GM20431 (cell line): ENCODE measurements around the gene PLCB1.
"Not testable (repeated sequence)": the region's sequence is repeated elsewhere in the genome, so short reads cannot be mapped to it uniquely, and the experiment has no call there.

Experiments used
- in situ Hi-C: fragments of 300-500 bp; cut with MseI, MboI; formaldehyde crosslinking; loops from one replicate; pipeline ENCODE4 v1.15.0; 2020; ENCODE audit warnings: low sequenced_read_pairs; ENCODE audit not compliant: unreplicated experiment

PLCB1 gene

GRCh38 chr20:8131598-8132483 lies at the start of gene PLCB1:
TSS of gene PLCB1 (plus strand) at chr20:8132266. CDS start at chr20:8132652, 386 bp downstream.
- in situ Hi-C loops = loop anchor here (25.0 kb wide), 1 partner anchor 180 kb away; no protein-coding TSS in a partner anchor

DNA sequence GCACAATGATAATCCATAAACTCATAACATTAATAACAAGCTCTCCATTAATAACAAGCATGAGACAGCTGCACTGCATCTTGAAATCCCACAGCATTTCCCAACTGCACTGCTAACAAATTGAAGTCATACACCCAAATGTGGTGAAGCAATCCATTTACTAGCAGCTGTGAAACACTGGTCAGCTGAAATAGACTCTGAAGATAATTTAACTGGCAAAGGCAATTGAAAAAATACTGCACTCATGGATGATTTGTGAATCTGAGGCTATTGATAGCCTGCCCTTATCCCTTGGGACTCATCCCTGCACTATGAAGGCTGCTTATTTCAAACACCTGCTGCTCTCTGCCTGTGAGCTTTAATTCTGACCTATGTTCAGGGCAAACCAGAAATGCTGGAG lies 49.1 kb upstream of the PLCB1 start:
- in situ Hi-C loops = no loop called here

- in situ Hi-C loops = no loop called here
Observed at GRCh38 chr20:8089668-8090067, 42.4 kb upstream of the PLCB1 start.

- in situ Hi-C loops = no loop called here
Observed at GRCh38 chr20:8094415-8094818, 37.6 kb upstream of the PLCB1 start.

DNA sequence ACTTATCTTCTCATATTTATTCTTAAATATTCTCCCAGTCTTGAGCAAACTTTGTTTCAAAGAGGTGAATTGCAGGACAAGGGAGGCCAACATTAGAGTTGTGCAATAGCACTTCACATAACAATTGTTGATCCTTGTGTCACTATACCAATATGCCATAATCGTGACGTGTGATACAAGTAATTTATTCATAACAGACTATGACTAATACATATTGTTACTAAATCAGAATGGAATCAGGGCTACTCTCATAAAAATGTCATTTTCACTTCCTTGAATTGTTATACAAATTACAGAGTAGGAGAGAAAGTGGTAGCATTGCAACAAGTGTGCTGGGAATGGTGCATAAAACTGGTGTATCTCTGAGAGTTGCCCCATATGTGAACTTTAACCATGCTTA lies 37.2 kb upstream of the PLCB1 start:
- in situ Hi-C loops = no loop called here

DNA sequence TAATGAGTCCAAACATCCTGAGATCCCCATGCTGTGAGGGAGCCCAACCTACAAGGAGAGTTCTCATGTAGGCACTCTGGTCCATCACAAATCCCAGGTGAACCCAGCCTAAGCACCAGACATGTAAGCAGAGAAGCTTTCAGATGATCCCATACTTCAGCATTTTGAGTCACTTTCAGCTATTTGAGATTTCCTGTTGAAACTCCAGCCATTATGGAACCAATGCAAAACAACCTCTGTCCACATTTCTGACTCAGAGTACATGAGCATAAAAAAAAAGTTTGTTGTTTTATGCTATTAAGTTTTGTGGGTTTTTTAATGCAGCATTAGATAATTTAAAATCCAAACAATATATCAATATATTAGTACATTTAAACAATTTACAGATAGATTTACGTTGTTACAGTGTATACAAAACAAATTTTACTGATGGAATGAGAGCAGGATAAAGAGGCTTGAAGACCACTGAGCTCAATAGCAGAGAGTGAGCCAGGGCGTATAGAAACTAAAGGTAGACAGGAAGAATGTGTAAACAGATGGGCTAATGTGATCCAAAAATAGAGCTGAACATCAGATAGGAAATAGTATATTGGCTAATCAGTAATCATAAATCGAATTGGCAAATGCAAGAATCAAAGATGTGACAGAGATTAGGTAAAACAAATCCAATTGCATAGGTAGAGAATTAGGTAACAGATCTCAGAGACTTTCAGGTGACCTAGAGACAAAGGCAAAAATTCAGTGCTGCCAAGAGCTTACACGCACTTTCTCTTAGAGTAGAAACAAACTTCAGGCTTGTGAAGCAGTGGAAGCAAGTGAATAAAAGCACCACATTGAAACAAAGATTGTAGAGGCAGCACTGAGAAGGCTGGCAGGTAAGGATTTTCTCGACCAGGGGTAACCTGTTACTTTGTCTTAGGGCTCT lies 36.2 kb upstream of the PLCB1 start:
- in situ Hi-C loops = no loop called here

- in situ Hi-C loops = no loop called here
Observed at GRCh38 chr20:8097307-8097706, 34.8 kb upstream of the PLCB1 start.

- in situ Hi-C loops = no loop called here
Observed at GRCh38 chr20:8104252-8104651, 27.8 kb upstream of the PLCB1 start.

DNA sequence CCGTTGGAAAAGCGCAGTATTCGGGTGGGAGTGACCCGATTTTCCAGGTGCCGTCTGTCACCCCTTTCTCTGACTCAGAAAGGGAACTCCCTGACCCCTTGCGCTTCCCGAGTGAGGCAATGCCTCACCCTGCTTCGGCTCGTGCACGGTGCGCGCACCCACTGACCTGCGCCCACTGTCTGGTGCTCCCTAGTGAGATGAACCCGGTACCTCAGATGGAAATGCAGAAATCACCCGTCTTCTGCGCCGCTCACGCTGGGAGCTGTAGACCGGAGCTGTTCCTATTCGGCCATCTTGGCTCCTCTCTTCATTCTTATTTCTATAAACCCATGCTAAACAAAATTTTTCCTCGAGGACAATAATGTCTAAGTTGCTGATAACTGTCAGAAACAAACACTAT lies 17.5 kb upstream of the PLCB1 start:
- in situ Hi-C loops = not testable (repeated sequence)

DNA sequence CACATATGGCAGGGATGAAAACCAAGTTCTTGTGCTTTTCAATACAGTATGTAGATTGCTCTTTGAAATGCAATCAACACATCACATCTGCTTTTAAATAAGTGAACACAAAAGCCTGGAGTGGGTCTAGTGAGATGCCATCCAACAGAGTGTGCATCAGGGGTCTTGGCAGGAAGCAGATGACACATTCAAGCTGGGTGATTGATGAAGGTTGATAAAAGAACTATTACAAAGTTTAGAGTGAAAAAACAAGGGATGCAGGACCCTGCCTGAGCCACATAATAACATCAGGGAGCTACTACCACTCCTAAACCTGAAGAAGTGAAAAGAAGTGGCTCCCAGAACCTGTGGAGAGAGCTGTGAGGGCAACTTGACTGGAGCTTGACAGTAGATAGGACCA lies 16.6 kb upstream of the PLCB1 start:
- in situ Hi-C loops = no loop called here

DNA sequence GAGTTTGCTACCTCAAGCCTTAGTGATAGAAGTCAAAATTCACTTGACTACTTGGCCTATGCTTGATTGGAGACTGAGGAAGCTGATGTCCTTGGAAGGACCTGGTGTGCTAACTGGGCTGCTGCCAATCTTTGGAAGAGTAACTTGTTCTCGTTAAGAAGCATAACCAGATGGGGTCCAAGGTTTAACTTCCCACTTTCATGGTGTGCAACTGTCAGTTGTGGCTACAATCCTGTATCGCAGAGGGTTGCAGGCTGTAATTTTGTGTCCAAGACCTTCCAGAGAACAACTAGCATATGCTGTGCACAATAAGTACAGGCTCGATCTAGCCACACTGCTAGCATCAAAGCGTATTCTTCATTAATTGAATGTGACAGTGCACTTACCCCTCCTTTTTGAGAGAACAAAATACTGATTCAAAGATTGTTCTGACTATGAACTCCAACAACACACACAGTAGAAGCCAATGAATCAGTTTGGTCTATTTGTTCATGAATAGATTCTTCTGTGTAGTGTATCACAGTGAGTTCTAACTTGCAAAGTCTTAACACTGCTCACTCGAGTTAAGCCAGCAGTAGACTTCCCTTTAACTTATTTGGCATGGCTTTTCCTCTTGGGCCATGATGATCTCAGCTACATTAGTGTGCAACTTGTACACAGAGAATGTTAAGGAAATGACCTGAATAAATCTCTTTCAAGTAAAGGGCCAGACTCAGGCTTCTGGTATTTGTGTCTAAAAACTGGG lies 15.8 kb upstream of the PLCB1 start:
- in situ Hi-C loops = no loop called here

DNA sequence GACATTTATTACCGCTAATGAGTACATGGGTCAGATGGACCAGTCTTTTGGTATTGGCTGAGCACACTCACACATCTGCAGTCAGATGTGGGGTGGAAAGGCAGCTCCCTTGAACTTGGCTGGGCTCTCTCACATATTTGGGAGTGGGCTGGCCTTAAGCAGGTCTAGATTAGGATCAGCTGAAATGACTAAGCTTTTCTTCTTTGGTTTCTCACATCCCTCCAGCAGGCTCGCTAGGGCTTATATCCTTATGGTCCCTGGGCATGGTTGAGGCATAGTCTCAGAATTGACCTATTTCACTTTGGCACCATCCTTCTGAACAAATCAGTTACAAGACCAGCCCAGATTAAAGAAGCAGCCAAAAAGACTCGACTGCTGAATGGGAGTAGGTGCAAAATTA lies 14.4 kb upstream of the PLCB1 start:
- in situ Hi-C loops = no loop called here

DNA sequence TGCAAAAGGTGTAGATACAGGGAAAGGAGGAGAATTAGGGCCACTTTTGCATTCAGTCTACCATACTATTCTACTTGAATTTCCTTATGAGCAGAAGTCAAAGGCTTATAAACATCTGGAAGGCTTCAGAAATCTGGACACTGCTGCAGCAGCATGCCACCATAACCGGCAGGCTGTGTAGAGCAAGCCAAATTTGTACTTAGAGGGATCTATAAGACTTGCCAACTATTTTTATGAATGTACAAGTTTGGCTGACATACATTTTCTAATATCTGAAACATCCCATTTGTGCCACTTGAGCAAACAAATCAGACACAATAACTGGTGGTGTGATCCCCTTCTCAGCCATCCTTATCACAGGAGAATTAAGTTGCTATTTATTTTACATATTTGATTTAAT lies 14.0 kb upstream of the PLCB1 start:
- in situ Hi-C loops = no loop called here

GRCh38 chr20:8118760-8119159 lies 13.3 kb upstream of the PLCB1 start:
- in situ Hi-C loops = no loop called here

DNA sequence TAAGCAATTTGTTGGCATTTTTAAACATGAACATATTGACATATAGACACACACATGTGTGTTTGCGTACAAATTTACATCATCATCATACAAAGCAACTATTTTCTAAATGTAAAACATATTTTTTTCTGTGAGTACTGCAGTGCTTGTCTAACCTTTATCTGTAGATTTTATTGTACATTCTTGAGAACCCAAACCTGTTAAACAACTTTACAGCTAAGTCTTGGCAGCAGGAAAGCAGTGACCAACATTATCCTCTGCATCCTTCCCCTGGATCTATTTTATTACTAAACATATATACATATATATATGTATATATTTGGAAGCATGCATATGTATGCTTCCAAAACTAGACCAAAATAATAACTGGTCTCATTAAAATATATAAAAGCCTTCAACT lies 10.4 kb upstream of the PLCB1 start:
- in situ Hi-C loops = no loop called here

DNA sequence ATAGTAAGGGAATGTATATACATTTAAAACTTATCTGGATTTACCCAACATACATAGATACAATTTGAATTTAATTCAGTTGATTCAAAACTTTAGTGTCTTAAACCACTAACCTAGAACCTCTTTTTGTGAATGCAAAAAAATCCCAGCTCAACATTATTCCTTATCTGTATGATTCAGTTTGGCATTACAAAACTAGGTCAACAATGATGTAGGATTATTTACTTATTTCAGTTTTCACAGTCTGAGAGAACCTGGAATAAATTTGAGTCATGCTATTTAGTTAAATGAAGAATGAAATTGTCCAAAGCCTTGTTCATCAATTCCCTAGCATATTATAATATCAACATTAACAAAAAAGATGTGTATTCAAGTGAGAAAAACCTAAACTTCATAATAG lies 7.4 kb upstream of the PLCB1 start:
- in situ Hi-C loops = loop anchor here (25.0 kb wide), 1 partner anchor 188 kb away; no protein-coding TSS in a partner anchor

- in situ Hi-C loops = loop anchor here (25.0 kb wide), 1 partner anchor 186 kb away; no protein-coding TSS in a partner anchor
Observed at GRCh38 chr20:8126181-8126580, 5.9 kb upstream of the PLCB1 start.

DNA sequence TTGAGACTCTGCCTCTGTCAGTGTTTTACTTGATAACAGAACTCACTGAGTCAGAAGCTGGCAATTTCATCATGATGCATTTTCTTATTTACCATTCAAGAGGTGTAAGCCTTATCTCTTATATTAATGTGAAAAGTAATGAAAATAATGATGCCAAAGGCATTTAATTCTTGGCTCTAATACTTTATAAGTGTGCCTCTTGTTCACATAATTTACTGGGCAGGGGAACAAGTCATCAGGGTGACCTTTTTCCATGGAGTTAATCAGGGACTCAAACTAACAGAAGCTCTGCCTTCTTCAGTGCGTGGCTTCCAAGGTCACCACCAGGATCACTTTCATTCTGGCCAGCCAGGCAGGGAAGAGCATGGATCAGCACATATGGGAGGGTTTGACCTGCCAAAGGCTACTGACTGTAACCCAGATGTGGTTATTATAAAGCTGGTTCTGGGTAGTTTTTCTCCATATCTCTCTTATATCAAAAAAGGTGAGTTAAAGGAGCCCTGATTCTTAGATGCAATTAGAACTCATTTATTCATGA lies 5.2 kb upstream of the PLCB1 start:
- in situ Hi-C loops = loop anchor here (25.0 kb wide), 1 partner anchor 185 kb away; no protein-coding TSS in a partner anchor

GRCh38 chr20:8127553-8128255 lies 4.4 kb upstream of the PLCB1 start:
- in situ Hi-C loops = loop anchor here (25.0 kb wide), 1 partner anchor 185 kb away; no protein-coding TSS in a partner anchor
